EH (cell line): ENCODE results near the gene STK10.
A peak's percentile ranks its signal among the peaks of the same experiment; 100 is the strongest.

Source experiments
- DNase-seq: peaks from one replicate; pipeline ENCODE4 v3.0.0-alpha.2; 2015; ENCODE audit warnings: low read depth

STK10 gene

GRCh38 chr5:172188893-172189692, 1.1 kb upstream of the STK10 start:
- DNase-seq, result peak; percentile 32

- peak; percentile 86 for DNase-seq
These were observed 649 bp downstream of the STK10 start for GRCh38 chr5:172187118-172188032.

GRCh38 chr5:172186114-172186695, 1.8 kb downstream of the STK10 start:
- no peak for DNase-seq

GRCh38 chr5:172185096-172185461, 2.9 kb downstream of the STK10 start:
- no peak for DNase-seq

GRCh38 chr5:172183881-172184280, 4.1 kb downstream of the STK10 start:
- DNase-seq, result no peak

- no peak for DNase-seq
These were observed 5.7 kb downstream of the STK10 start for GRCh38 chr5:172182291-172182690.

GRCh38 chr5:172180936-172181335, 7.1 kb downstream of the STK10 start:
- no peak for DNase-seq

GRCh38 chr5:172178991-172179989, 8.7 kb downstream of the STK10 start:
- peak; percentile 79 for DNase-seq

- no peak for DNase-seq
These were observed 9.6 kb downstream of the STK10 start for GRCh38 chr5:172178301-172178987.

- no peak for DNase-seq
These were observed 10.8 kb downstream of the STK10 start for GRCh38 chr5:172177176-172177575.

- peak; percentile 15 for DNase-seq
These were observed 12.7 kb downstream of the STK10 start for GRCh38 chr5:172175263-172175719.

GRCh38 chr5:172173564-172174153, 14.4 kb downstream of the STK10 start:
- DNase-seq, result peak; percentile 64

GRCh38 chr5:172172912-172173563, 15.0 kb downstream of the STK10 start:
- peak; percentile 52 for DNase-seq

GRCh38 chr5:172171118-172171517, 16.9 kb downstream of the STK10 start:
- no peak for DNase-seq

- DNase-seq, result no peak
These were observed 17.7 kb downstream of the STK10 start for GRCh38 chr5:172170251-172170701.

GRCh38 chr5:172169216-172169615, 18.8 kb downstream of the STK10 start:
- no peak for DNase-seq

- DNase-seq, result no peak
These were observed 19.7 kb downstream of the STK10 start for GRCh38 chr5:172168311-172168710.

- DNase-seq, result no peak
These were observed 20.1 kb downstream of the STK10 start for GRCh38 chr5:172167895-172168294.

- DNase-seq, result no peak
These were observed 21.8 kb downstream of the STK10 start for GRCh38 chr5:172166030-172166826.
